C4-2B (cell line): ENCODE measurements around the gene SZT2.

ENCODE experiments used
- ZFX ChIP-seq: fragments of 450-650 bp; IDR thresholded peaks from 2 replicates; pipeline ENCODE4 v1.6.1; 2017
- TF ChIP-seq, protein P1 (sequence below): fragments of 450-650 bp; conservative IDR thresholded peaks from 2 replicates; pipeline ENCODE4 v1.5.1; 2017; ENCODE audit warnings: mild to moderate bottlenecking

DNA sequence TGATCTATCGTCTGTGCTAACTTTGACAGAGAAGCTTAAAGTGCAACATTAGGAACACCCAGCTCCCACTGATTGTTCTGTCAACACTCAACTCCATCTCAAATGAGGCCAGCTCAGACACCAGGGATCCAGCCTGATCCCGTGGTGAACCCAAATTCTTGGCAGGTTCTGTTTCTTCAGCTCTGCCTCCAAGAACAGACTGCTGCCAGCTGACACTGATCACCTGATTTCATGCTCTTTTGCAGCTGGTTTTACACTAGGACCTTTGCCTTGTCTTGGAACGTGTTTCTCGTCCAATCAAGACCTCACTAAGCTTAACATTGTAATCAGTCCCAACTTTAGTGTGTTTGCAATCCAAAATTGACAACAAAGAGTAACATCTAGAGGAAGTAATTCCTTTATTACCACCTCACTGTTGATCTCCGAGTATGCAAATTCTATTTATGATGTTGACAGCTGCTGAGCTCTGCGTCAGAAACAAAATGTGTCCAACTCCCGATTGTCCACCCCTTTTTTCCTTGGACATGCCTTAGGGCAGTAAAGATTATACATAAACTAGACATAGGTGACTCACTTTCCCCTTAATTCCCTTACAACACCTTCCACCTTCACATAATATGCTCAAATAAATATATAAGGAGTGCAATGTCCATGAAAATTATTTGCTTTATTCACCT, 65.7 kb downstream of the SZT2 start:
- TF ChIP-seq, protein P1, sequence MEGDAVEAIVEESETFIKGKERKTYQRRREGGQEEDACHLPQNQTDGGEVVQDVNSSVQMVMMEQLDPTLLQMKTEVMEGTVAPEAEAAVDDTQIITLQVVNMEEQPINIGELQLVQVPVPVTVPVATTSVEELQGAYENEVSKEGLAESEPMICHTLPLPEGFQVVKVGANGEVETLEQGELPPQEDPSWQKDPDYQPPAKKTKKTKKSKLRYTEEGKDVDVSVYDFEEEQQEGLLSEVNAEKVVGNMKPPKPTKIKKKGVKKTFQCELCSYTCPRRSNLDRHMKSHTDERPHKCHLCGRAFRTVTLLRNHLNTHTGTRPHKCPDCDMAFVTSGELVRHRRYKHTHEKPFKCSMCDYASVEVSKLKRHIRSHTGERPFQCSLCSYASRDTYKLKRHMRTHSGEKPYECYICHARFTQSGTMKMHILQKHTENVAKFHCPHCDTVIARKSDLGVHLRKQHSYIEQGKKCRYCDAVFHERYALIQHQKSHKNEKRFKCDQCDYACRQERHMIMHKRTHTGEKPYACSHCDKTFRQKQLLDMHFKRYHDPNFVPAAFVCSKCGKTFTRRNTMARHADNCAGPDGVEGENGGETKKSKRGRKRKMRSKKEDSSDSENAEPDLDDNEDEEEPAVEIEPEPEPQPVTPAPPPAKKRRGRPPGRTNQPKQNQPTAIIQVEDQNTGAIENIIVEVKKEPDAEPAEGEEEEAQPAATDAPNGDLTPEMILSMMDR: no peak
- TF ChIP-seq ZFX: no peak
